ENCODE results near the gene DCBLD2.

The DCBLD2 gene

DNA sequence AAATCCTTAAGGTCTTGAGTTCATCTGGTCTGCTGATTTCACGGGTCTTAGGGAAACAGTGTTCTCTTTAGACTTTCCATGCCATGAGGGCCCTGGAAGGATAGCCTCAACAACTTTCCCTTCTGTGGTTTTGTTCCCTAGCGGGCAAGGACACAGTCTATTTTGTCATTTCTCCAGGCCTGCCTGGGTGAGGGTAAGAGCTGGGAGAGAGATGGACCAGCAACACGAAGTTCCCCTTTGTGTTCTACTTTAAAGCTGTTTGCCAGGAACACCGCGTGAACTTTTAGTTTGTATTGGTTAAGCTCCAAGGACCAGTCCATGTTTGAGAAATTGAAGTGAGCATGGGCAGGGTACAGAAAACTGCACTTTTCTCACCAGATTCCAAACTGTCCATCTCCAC lies 117.5 kb downstream of the DCBLD2 start:
- Histone ChIP-seq H2BK5ac (ENCODE audit: low read length) (no peak overlapping the region), H2AK5ac (ENCODE audit: low read depth, low read length) (no peak overlapping the region), H2BK15ac (ENCODE audit: low read length) (no peak overlapping the region), H4K91ac (ENCODE audit: low read depth, low read length, poor library complexity) (no peak overlapping the region), H3K36me3 (replicated peaks in 1 of 2; ENCODE audit: control insufficient read depth in 2 of 2, insufficient read depth in 2 of 2, low read length in 2 of 2) (no peaks in the 10 kb centered on the region), H3K27ac (replicated peaks; ENCODE audit: low read length) (no peak overlapping the region), H3K9me3 (replicated peaks in 1 of 2; ENCODE audit: control insufficient read depth in 2 of 2, insufficient read depth in 1 of 2, low read depth in 1 of 2, low read length in 2 of 2) (no peaks in the 10 kb centered on the region), H4K8ac (ENCODE audit: low read depth, low read length) (no peak overlapping the region), H3K4me2 (ENCODE audit: insufficient read depth, low read length, poor library complexity, severe bottlenecking) (no peak overlapping the region), H3K27me3 (ENCODE audit: control insufficient read depth in 3 of 3, insufficient read depth in 3 of 3, low read depth in 1 of 3, low read length in 3 of 3) (no peaks in the 10 kb centered on the region), H3K4me3 (ENCODE audit: low read length in 2 of 2) (no peak overlapping the region), H3K23ac (ENCODE audit: low read depth, low read length, poor library complexity) (no peak overlapping the region), H2BK120ac (ENCODE audit: low read depth, low read length) (no peak overlapping the region), H3K4ac (ENCODE audit: low read length) (no peak overlapping the region), H3K79me1 (ENCODE audit: low read depth, low read length) (no peaks in the 10 kb centered on the region), H2BK12ac (ENCODE audit: low read length) (no peak overlapping the region), H3K14ac (ENCODE audit: low read length) (no peak overlapping the region), H3K9ac (ENCODE audit: low read depth, low read length, poor library complexity) (no peak overlapping the region), H3K18ac (ENCODE audit: low read length) (no peak overlapping the region), H3K4me1 (ENCODE audit: control insufficient read depth in 2 of 2, insufficient read depth in 1 of 2, low read depth in 1 of 2, low read length in 2 of 2) (peaks cover 0 to 10% of the 10 kb centered on the region in 2 donors), H2AFZ (ENCODE audit: low read length) (no peak overlapping the region)
- DNase-seq (ENCODE audit: low spot score) = no peak
- WGBS, 2 donors (ENCODE audit: extremely low coverage in 2 of 2, insufficient read length in 2 of 2, insufficient replicate concordance in 1 of 2) = no CpG with 5 or more reads among the region's 5 CpGs

DNA sequence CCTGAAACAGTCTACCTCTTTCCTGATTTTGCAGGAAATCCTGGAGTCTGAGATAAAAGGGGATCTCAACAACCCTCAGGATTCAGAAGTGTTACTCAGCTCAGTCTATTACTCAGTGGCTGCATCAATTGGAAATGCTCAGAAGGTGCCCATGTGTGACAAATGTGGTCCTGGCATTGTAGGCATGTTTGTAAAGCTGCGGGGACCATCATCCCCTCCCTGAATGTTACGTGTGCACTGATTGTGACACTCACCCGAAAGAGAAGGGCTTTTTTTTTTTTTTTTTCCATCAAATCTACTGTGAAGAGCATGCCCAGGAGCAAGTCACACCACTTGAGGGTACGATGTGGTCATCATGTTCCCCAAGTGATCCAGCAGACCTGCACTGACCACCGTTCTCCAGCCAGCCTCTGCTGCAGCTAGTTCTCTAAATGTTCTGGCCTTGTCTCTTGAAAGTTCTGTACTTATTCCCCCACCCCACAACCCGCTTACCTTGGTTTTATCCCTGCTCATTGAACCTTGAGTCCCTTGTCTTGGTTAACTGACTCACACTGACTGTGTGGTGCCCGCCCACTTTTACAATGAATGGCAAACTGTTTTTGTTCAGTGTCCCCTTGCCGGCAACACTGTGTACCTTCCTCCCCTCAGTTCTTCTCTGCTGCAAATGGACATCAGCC lies 118.5 kb downstream of the DCBLD2 start:
- no peak overlapping the region for H2BK120ac ChIP-seq (ENCODE audit: low read depth, low read length)
- H3K4me2 ChIP-seq (ENCODE audit: insufficient read depth, low read length, poor library complexity, severe bottlenecking) = no peak overlapping the region
- H3K9ac ChIP-seq (ENCODE audit: low read depth, low read length, poor library complexity) = no peak overlapping the region
- peaks cover 0 to 10% of the 10 kb centered on the region in 2 donors for H3K4me1 ChIP-seq (ENCODE audit: control insufficient read depth in 2 of 2, insufficient read depth in 1 of 2, low read depth in 1 of 2, low read length in 2 of 2)
- H3K36me3 ChIP-seq (replicated peaks in 1 of 2; ENCODE audit: control insufficient read depth in 2 of 2, insufficient read depth in 2 of 2, low read length in 2 of 2) = no peaks in the 10 kb centered on the region
- H3K27ac ChIP-seq (replicated peaks; ENCODE audit: low read length) = no peak overlapping the region
- H2AK5ac ChIP-seq (ENCODE audit: low read depth, low read length) = no peak overlapping the region
- no CpG with 5 or more reads among the region's 8 CpGs for WGBS, 2 donors (ENCODE audit: extremely low coverage in 2 of 2, insufficient read length in 2 of 2, insufficient replicate concordance in 1 of 2)
- H2BK15ac ChIP-seq (ENCODE audit: low read length) = no peak overlapping the region
- peak; percentile 17 for DNase-seq (ENCODE audit: low spot score)
- H3K18ac ChIP-seq (ENCODE audit: low read length) = no peak overlapping the region
- H2BK5ac ChIP-seq (ENCODE audit: low read length) = no peak overlapping the region
- no peak overlapping the region for H3K4ac ChIP-seq (ENCODE audit: low read length)
- no peak overlapping the region for H4K91ac ChIP-seq (ENCODE audit: low read depth, low read length, poor library complexity)
- H3K23ac ChIP-seq (ENCODE audit: low read depth, low read length, poor library complexity) = no peak overlapping the region
- H3K4me3 ChIP-seq (ENCODE audit: low read length in 2 of 2) = no peak overlapping the region
- H3K14ac ChIP-seq (ENCODE audit: low read length) = no peak overlapping the region
- no peaks in the 10 kb centered on the region for H3K27me3 ChIP-seq (ENCODE audit: control insufficient read depth in 3 of 3, insufficient read depth in 3 of 3, low read depth in 1 of 3, low read length in 3 of 3)
- H2AFZ ChIP-seq (ENCODE audit: low read length) = no peak overlapping the region
- no peak overlapping the region for H4K8ac ChIP-seq (ENCODE audit: low read depth, low read length)
- no peak overlapping the region for H2BK12ac ChIP-seq (ENCODE audit: low read length)
- H3K9me3 ChIP-seq (replicated peaks in 1 of 2; ENCODE audit: control insufficient read depth in 2 of 2, insufficient read depth in 1 of 2, low read depth in 1 of 2, low read length in 2 of 2) = no peaks in the 10 kb centered on the region
- H3K79me1 ChIP-seq (ENCODE audit: low read depth, low read length) = no peaks in the 10 kb centered on the region

DNA sequence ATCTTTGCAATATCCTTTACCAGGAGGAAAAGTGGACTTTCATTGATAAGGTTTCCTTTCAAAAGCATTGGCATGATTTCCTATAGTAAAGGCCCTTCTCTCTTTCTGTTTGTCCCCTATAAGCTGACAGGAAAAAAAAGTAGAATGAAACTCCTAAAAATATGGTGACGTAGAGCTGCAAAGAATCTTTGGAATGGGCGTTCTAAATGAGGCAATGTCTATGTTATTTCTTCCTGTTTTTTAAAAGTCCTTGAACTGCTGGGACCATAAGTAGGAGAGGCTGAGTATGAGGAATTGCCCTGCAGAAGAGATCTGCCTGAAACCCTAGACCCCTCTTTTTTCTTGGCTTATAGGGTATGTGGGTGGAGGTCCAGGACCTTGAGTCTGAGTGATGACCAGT lies 121.2 kb downstream of the DCBLD2 start:
- H3K27ac ChIP-seq (replicated peaks; ENCODE audit: low read length) = no peak overlapping the region
- H2AFZ ChIP-seq (ENCODE audit: low read length) = no peak overlapping the region
- no peak overlapping the region for H3K4me3 ChIP-seq (ENCODE audit: low read length in 2 of 2)
- peaks cover 0 to 10% of the 10 kb centered on the region in 2 donors for H3K4me1 ChIP-seq (ENCODE audit: control insufficient read depth in 2 of 2, insufficient read depth in 1 of 2, low read depth in 1 of 2, low read length in 2 of 2)
- no peak overlapping the region for H4K8ac ChIP-seq (ENCODE audit: low read depth, low read length)
- H3K9me3 ChIP-seq (replicated peaks in 1 of 2; ENCODE audit: control insufficient read depth in 2 of 2, insufficient read depth in 1 of 2, low read depth in 1 of 2, low read length in 2 of 2) = no peaks in the 10 kb centered on the region
- H3K18ac ChIP-seq (ENCODE audit: low read length) = no peak overlapping the region
- no peak overlapping the region for H2BK12ac ChIP-seq (ENCODE audit: low read length)
- H2AK5ac ChIP-seq (ENCODE audit: low read depth, low read length) = no peak overlapping the region
- no CpG with 5 or more reads among the region's 2 CpGs for WGBS, 2 donors (ENCODE audit: extremely low coverage in 2 of 2, insufficient read length in 2 of 2, insufficient replicate concordance in 1 of 2)
- H3K9ac ChIP-seq (ENCODE audit: low read depth, low read length, poor library complexity) = no peak overlapping the region
- H2BK120ac ChIP-seq (ENCODE audit: low read depth, low read length) = no peak overlapping the region
- no peak overlapping the region for H3K14ac ChIP-seq (ENCODE audit: low read length)
- no peak overlapping the region for H2BK15ac ChIP-seq (ENCODE audit: low read length)
- H3K79me1 ChIP-seq (ENCODE audit: low read depth, low read length) = no peaks in the 10 kb centered on the region
- no peak overlapping the region for H3K4ac ChIP-seq (ENCODE audit: low read length)
- no peaks in the 10 kb centered on the region for H3K27me3 ChIP-seq (ENCODE audit: control insufficient read depth in 3 of 3, insufficient read depth in 3 of 3, low read depth in 1 of 3, low read length in 3 of 3)
- H3K4me2 ChIP-seq (ENCODE audit: insufficient read depth, low read length, poor library complexity, severe bottlenecking) = no peak overlapping the region
- H3K36me3 ChIP-seq (replicated peaks in 1 of 2; ENCODE audit: control insufficient read depth in 2 of 2, insufficient read depth in 2 of 2, low read length in 2 of 2) = no peaks in the 10 kb centered on the region
- H3K23ac ChIP-seq (ENCODE audit: low read depth, low read length, poor library complexity) = no peak overlapping the region
- no peak for DNase-seq (ENCODE audit: low spot score)
- no peak overlapping the region for H2BK5ac ChIP-seq (ENCODE audit: low read length)
- no peak overlapping the region for H4K91ac ChIP-seq (ENCODE audit: low read depth, low read length, poor library complexity)

DNA sequence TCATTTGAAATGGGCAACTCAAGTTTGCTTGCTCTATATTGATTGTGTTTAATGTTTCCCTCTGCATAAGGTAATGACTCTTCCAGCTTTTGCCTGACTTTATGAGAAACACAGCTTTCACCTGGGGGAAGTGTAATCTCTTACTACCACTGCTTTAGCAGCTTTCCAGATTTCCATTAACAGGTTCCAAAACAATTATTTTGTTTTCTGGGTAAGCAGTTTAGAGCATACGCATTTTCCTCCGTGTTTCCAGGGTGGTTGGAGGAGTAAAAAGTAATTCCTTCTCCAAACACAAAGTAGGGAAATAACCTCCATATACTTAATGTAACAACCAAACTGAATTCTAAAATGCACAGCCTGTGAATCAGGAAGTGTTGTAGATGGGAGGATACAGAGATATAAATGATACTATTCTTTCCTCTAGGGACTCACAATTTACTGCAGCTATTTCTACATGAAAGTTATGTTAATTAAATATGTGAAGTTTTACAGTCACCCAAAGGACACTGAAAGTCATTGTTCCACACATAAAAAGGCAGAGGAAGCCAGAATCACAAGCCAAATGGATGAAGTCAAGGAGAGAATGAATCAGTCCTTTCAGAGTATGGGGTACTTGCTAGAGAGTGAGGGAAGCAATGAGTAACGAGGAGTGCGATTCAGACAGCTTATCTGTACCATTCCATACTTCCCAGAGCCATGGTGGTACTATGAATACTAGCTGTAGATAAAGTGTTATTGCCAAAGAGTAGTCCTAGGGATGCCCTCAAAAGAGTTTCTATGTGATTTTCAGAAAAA lies 121.8 kb downstream of the DCBLD2 start:
- WGBS, 2 donors (ENCODE audit: extremely low coverage in 2 of 2, insufficient read length in 2 of 2, insufficient replicate concordance in 1 of 2) = no CpG with 5 or more reads among the region's 4 CpGs
- Histone ChIP-seq H3K14ac (ENCODE audit: low read length) (no peak overlapping the region), H3K36me3 (replicated peaks in 1 of 2; ENCODE audit: control insufficient read depth in 2 of 2, insufficient read depth in 2 of 2, low read length in 2 of 2) (no peaks in the 10 kb centered on the region), H2BK12ac (ENCODE audit: low read length) (no peak overlapping the region), H3K27ac (replicated peaks; ENCODE audit: low read length) (no peak overlapping the region), H4K91ac (ENCODE audit: low read depth, low read length, poor library complexity) (no peak overlapping the region), H3K23ac (ENCODE audit: low read depth, low read length, poor library complexity) (no peak overlapping the region), H3K9me3 (replicated peaks in 1 of 2; ENCODE audit: control insufficient read depth in 2 of 2, insufficient read depth in 1 of 2, low read depth in 1 of 2, low read length in 2 of 2) (no peaks in the 10 kb centered on the region), H3K79me1 (ENCODE audit: low read depth, low read length) (no peaks in the 10 kb centered on the region), H2AFZ (ENCODE audit: low read length) (no peak overlapping the region), H3K4ac (ENCODE audit: low read length) (no peak overlapping the region), H3K4me3 (ENCODE audit: low read length in 2 of 2) (no peak overlapping the region), H3K4me2 (ENCODE audit: insufficient read depth, low read length, poor library complexity, severe bottlenecking) (no peak overlapping the region), H3K4me1 (ENCODE audit: control insufficient read depth in 2 of 2, insufficient read depth in 1 of 2, low read depth in 1 of 2, low read length in 2 of 2) (peaks cover 0 to 10% of the 10 kb centered on the region in 2 donors), H3K18ac (ENCODE audit: low read length) (no peak overlapping the region), H4K8ac (ENCODE audit: low read depth, low read length) (no peak overlapping the region), H2BK15ac (ENCODE audit: low read length) (no peak overlapping the region), H2AK5ac (ENCODE audit: low read depth, low read length) (no peak overlapping the region), H2BK120ac (ENCODE audit: low read depth, low read length) (no peak overlapping the region), H2BK5ac (ENCODE audit: low read length) (no peak overlapping the region), H3K27me3 (ENCODE audit: control insufficient read depth in 3 of 3, insufficient read depth in 3 of 3, low read depth in 1 of 3, low read length in 3 of 3) (no peaks in the 10 kb centered on the region), H3K9ac (ENCODE audit: low read depth, low read length, poor library complexity) (no peak overlapping the region)
- DNase-seq (ENCODE audit: low spot score) = no peak
